HG03521 (cell line): ENCODE results near the gene ALG1.
"Not testable (repeated sequence)": the region's sequence is repeated elsewhere in the genome, so short reads cannot be mapped to it uniquely, and the experiment has no call there.

Experiments used
- ATAC-seq: cut with Tn5 transposase; IDR thresholded peaks from one replicate; pipeline ENCODE4 v1.9.1; 2021; ENCODE audit warnings: mild to moderate bottlenecking, moderate library complexity; ENCODE audit not compliant: unreplicated experiment

ALG1 gene

DNA sequence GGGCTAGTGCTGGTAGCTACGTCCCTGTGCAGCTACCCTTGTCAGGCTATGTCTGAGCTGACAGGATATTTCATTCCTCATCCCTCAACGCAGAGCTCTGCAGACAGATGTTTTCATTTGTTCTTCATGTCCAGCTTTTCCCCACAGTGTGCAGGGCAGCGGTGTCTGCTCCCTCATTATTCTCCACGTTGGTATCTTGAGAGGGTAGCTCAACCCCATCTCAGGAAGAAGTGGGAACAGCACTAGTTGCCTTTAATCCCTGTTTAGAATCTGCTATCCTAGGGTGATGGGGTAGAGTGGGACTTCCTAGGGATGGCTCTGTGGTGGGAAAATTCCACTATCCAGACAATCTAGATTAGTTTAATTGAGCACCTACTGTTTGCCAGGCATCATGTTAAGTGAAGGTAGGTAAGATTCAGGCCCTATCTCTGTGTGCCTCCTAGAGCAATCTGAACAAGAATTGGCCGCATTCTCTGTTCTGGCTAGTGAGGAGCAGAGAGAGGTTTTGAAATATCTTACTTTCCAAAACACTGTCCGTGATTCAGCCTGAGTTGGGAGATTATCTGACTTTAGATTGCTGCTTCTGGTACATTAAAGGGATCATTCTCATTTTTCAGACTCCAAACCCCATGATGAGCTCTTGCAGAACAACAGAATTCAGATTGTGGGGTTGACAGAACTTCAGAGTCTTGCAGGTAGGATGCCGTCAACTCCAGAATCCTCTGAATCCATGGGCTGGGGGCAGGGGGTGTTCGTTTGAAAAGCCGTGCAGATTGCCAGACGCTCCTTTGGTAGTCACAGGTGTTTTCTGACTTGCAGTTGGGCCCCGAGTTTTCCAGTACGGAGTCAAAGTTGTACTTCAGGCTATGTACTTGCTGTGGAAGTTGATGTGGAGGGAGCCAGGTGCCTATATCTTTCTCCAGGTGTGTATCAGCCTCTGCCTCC lies 963 bp downstream of the ALG1 start:
- ATAC-seq, result no peak

GRCh38 chr16:5073279-5073629 lies 1.6 kb downstream of the ALG1 start:
- no peak for ATAC-seq

GRCh38 chr16:5073771-5074170 lies 2.1 kb downstream of the ALG1 start:
- not testable (repeated sequence) for ATAC-seq

GRCh38 chr16:5075637-5076036 lies 4.0 kb downstream of the ALG1 start:
- no peak for ATAC-seq

- ATAC-seq, result no peak
These were observed 5.7 kb downstream of the ALG1 start for GRCh38 chr16:5077304-5077703.

DNA sequence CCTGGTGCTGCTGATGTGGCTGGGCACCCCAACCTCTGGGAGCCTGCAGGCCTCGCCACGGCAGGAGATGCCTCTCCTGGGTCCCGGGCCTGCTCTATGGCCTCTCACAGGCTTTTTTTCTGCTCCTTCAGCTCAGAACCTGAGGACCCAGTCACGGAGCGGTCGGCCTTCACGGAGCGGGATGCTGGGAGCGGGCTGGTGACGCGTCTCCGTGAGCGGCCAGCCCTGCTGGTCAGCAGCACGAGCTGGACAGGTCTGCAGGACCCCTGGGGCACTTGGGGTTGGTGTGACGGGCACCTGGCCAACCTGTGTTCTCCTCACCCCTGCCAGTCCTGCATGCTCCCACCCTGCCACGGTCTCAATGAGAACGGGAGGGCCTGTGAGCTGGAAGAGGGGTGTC lies 7.0 kb downstream of the ALG1 start:
- no peak for ATAC-seq

DNA sequence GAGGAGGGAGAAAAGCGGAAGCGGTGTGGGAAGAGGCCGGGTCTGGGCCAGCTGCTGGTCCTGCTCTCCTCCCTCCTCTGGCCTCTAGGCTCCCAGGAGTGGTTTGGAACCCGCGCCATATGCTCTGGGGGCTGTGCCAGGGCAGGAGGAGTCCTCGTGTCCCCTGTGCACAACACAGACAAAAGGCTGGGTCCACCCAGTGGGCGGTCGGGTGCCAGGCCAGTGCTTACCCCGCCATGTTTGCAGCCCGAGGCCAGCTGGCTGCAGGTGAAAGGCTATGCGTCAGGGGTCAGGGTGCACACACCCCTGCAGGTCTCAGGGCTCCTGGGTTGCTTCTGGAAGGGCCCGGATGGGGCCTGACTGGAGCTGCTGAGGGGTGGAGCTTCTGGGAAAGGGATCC lies 8.8 kb downstream of the ALG1 start:
- not testable (repeated sequence) for ATAC-seq

DNA sequence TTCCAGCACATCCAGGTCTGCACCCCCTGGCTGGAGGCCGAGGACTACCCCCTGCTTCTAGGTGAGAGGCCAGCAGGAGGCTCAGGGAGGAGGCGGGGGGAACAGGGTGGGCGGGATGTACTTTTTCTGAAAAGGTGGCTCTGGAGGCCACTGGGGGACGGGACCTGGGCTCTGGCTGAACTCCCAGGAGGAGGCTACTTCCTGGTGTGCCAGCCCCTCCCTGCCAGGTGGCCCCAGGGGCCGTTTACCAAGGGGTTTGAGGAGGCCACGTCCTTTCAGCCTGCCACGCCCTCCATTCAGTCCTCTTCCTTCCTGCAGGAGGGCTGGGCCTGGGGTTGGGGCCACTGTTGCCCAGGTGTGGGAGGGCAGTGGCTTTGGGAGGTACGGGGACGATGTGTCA lies 9.4 kb downstream of the ALG1 start:
- not testable (repeated sequence) for ATAC-seq

DNA sequence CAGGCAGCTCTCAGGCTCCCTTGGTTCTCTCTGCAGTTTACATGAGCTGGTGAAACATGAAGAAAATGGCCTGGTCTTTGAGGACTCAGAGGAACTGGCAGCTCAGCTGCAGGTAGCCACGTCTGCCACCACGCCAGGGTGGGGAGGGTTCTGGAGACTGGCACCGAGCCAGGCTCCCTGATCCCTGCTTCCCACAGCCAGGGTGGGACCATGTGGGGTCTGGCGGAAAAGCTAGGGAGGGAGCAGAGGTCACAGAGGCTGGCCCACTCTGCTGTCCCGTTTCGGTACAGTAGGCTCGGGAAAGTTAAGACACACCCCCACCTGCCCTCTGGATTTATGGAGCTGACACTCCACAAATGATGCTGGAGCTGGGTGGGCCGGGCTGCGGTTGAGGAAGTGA lies 12.0 kb downstream of the ALG1 start:
- not testable (repeated sequence) for ATAC-seq

- not testable (repeated sequence) for ATAC-seq
These were observed 12.6 kb downstream of the ALG1 start for GRCh38 chr16:5084099-5084731.

DNA sequence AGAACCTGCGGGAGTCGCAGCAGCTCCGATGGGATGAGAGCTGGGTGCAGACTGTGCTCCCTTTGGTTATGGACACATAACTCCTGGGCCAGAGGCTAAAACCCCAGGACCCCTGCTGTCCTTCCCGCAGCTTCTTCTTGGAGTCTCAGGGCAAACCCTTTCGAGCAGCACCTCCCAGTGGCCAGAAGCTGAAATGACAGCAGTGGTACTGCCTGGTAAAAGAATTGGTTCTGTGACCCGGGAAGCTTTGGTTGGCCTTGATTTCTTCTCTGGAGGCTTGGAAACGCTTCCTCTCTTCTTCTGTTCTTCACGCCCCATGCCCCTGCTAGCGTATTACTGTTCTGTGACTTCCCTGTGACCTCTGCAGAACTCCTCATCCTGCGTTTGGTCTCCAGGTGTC lies 13.2 kb downstream of the ALG1 start:
- ATAC-seq, result not testable (repeated sequence)

- ATAC-seq, result not testable (repeated sequence)
These were observed 14.1 kb downstream of the ALG1 start for GRCh38 chr16:5085716-5086115.

DNA sequence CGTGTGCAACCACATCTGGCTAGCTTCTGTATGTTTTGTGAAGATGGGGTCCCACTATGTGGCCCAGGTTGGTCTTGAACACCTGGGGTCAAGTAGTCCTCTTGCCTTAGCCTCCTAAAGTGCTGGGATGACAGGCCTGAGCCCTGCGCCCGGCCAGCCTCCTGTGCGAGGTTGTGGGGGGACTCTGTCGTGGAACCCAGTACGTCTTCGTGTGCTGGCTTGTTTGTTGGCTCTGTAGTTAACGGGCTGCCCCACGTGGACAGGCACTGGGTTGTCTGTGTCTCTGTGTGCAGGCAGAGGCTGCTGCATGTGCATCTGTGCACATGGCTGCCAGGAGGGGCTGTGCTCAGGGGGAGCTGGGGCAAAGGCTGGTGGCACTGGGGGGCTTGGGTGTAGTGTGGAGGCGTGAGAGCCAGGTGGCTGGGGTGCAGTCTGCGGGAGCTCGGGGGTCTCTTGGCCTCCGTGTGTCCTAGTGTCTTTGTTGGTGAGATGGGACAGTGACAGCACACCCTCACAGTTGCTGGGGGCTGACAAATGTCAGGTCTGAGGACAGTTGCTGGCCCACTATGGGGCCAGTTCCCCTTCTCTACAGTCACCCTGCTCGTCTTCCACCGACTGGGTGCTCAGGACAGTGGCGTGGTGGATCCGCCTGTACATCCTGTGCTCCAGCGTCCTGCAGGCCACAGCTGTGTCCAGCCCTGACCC lies 16.6 kb downstream of the ALG1 start:
- not testable (repeated sequence) for ATAC-seq

- ATAC-seq, result not testable (repeated sequence)
These were observed 17.3 kb downstream of the ALG1 start for GRCh38 chr16:5088936-5089335.

DNA sequence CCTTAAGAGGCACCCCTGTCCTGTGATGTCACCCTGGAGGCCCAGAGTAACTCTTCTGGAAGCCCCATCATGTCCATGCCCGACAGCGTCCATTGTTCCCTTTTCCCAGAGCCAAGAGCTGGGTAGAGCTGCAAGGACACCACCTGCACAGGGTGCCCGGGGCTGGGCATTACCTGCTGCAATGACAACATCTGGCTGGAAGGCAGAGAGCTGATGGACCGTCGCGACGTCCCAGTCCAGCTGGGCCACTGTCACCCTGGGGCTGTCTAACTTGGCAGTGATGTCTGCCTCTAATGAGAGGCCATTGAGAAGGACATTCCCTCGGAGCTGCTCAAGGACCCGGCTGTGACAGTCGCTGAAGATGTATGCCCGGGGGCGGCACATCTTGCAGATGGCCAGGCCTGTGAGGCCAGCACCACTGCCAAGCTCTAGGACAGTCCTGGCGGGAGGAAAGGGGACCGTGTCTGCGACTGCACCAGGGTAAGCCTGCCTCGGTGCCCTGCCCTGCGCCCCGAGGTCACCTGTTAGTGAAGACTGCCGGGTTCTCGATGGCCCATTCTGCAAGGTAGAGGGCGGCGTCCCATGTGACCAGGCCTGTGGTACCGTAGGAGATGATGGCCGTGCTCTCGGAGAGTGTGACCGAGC lies 18.4 kb downstream of the ALG1 start:
- not testable (repeated sequence) for ATAC-seq

GRCh38 chr16:5090592-5090991 lies 18.9 kb downstream of the ALG1 start:
- ATAC-seq, result not testable (repeated sequence)

DNA sequence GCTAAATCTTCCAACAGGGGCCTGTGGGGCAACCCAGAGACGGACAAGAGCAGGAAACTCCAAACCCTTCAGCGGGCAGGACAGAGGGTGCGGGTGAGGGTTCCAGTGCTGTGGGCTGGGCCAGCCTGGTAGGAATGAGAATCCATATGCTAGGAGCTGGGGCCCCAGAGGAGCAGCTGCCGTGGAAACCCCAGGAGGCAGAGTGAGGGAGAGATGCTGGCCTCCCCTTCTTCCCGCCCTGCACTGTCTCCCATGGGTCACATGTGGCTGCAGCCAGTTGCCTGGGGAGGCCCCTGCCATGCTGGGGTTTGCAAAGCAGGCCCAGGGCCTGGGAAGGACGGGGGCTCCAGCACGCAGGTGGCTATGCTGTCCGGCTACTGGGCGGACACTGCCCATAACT lies 21.4 kb downstream of the ALG1 start:
- not testable (repeated sequence) for ATAC-seq

DNA sequence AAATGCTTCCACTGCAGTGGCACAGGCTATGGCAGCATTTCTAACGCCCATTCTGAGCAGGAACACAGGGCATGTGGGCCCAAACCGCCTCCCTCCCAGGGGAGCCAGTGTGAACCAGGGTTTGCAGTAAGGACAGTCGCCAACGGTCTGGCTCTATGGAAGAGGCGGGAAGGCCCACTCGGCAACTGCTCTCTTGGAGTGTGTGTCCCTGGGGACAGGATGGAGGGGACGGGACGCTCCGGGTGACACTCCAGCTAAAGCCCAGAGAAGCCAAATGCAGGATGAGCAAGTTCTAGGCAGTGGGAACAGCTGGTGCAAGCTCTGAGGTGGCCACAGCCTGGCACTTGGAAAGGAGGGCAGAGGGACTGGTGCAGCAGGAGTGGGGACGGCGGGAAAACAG lies 22.1 kb downstream of the ALG1 start:
- not testable (repeated sequence) for ATAC-seq

GRCh38 chr16:5095145-5095830 lies 23.6 kb downstream of the ALG1 start:
- not testable (repeated sequence) for ATAC-seq

GRCh38 chr16:5096437-5097060 lies 24.9 kb downstream of the ALG1 start:
- ATAC-seq, result not testable (repeated sequence)
